Measurements from ENCODE around the gene MEI1. TPM values are rescaled to one million over a fixed set of nuclear protein-coding genes. Genes with fewer than 3 reads are reported as not detected.

MEI1 gene
- total RNA-seq, 1 donor from 2014 or later = 0.64 TPM

DNA sequence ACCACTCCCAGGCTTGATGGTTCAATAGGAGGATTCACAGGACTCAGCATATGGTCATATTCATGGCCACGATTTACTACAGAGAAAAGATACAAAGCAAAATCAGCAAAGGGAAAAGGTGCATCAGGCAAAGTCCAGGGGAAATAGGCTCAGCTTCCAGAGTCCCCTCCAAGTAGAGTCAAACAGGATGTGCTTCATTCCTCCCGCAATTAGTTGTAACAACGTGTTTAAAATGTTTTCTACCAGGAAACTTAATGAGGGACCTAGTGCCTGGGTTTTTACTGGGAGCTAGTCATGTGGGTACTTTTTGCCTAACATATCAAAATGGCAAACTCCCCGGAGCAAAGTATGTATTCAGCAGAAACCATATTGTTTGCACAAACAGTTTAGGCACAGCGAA, 118.7 kb downstream of the MEI1 start:
- Histone ChIP-seq H3K4me3 (ENCODE audit: insufficient read depth, low read depth, low read length) (no peak overlapping the region), H2AFZ (ENCODE audit: low read depth, low read length) (no peak overlapping the region), H3K36me3 (ENCODE audit: insufficient read depth, low read length) (no peaks in the 10 kb centered on the region), H3K9ac (ENCODE audit: low read length) (no peak overlapping the region), H3K79me2 (ENCODE audit: insufficient read depth, low read length) (no peaks in the 10 kb centered on the region), H3K27me3 (ENCODE audit: insufficient read depth, low read length) (no peaks in the 10 kb centered on the region), H3K4me1 (ENCODE audit: insufficient read depth, low read length) (peaks cover 9% of the 10 kb centered on the region), H4K20me1 (ENCODE audit: insufficient read depth, low read length) (no peaks in the 10 kb centered on the region), H3K9me3 (ENCODE audit: insufficient read depth, low read depth, low read length) (no peaks in the 10 kb centered on the region), H3K27ac (ENCODE audit: low read depth, low read length) (no peak overlapping the region), H3K4me2 (ENCODE audit: low read length) (no peak overlapping the region)
- FAIRE-seq (no peak), DNase-seq (ENCODE audit: low read depth) (no peak)
- H3K27ac Mint-ChIP-seq (ENCODE audit: unreplicated experiment) = no peak overlapping the region
- TF ChIP-seq, protein P1, sequence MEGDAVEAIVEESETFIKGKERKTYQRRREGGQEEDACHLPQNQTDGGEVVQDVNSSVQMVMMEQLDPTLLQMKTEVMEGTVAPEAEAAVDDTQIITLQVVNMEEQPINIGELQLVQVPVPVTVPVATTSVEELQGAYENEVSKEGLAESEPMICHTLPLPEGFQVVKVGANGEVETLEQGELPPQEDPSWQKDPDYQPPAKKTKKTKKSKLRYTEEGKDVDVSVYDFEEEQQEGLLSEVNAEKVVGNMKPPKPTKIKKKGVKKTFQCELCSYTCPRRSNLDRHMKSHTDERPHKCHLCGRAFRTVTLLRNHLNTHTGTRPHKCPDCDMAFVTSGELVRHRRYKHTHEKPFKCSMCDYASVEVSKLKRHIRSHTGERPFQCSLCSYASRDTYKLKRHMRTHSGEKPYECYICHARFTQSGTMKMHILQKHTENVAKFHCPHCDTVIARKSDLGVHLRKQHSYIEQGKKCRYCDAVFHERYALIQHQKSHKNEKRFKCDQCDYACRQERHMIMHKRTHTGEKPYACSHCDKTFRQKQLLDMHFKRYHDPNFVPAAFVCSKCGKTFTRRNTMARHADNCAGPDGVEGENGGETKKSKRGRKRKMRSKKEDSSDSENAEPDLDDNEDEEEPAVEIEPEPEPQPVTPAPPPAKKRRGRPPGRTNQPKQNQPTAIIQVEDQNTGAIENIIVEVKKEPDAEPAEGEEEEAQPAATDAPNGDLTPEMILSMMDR (IDR thresholded peaks at IDR 0.05; ENCODE audit: insufficient read depth, low read depth, low read length) = no peak
- TF ChIP-seq EZH2 (IDR thresholded peaks at IDR 0.05; ENCODE audit: insufficient read depth, low read length) = no peak
- peaks cover 9% of the 10 kb centered on the region for H3K4me1 Mint-ChIP-seq (ENCODE audit: low read depth, unreplicated experiment)
- no peaks in the 10 kb centered on the region for H3K9me3 Mint-ChIP-seq (ENCODE audit: unreplicated experiment)
- H3K27me3 Mint-ChIP-seq (ENCODE audit: low read depth, unreplicated experiment) = no peaks in the 10 kb centered on the region
- no peak overlapping the region for H3K4me3 Mint-ChIP-seq (ENCODE audit: unreplicated experiment)
- peaks cover 6% of the 10 kb centered on the region for H3K36me3 Mint-ChIP-seq (ENCODE audit: low read depth, unreplicated experiment)

DNA sequence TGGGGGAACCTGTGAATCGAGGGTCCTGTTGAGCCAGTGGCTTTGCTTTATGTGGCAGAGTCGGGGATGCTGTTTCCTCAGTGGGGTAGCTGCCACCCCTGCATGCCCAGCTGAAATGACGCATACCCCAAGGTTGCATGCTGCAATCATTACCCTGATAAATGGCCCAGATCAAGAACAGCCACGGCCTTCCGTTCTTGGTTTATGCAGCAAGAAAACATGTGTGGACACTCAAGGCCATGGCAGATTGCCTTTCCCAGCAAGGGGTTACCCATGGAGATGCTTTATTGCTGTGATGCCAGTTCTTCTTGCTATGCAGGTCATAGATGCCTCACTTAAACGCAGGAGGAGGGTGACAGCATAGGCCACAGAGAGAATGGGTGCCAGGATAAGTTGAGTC, 119.3 kb downstream of the MEI1 start:
- TF ChIP-seq, protein P1 (IDR thresholded peaks at IDR 0.05; ENCODE audit: insufficient read depth, low read depth, low read length) = no peak
- TF ChIP-seq EZH2 (IDR thresholded peaks at IDR 0.05; ENCODE audit: insufficient read depth, low read length) = no peak
- Mint-ChIP-seq H3K27me3 (ENCODE audit: low read depth, unreplicated experiment) (no peaks in the 10 kb centered on the region), H3K36me3 (ENCODE audit: low read depth, unreplicated experiment) (peaks cover 6% of the 10 kb centered on the region), H3K27ac (ENCODE audit: unreplicated experiment) (no peak overlapping the region), H3K9me3 (ENCODE audit: unreplicated experiment) (no peaks in the 10 kb centered on the region), H3K4me3 (ENCODE audit: unreplicated experiment) (no peak overlapping the region), H3K4me1 (ENCODE audit: low read depth, unreplicated experiment) (peaks cover 10% of the 10 kb centered on the region)
- no peak overlapping the region for H3K4me2 ChIP-seq (ENCODE audit: low read length)
- H3K27me3 ChIP-seq (ENCODE audit: insufficient read depth, low read length) = no peaks in the 10 kb centered on the region
- H3K36me3 ChIP-seq (ENCODE audit: insufficient read depth, low read length) = no peaks in the 10 kb centered on the region
- H3K27ac ChIP-seq (ENCODE audit: low read depth, low read length) = no peak overlapping the region
- H3K9me3 ChIP-seq (ENCODE audit: insufficient read depth, low read depth, low read length) = no peaks in the 10 kb centered on the region
- H2AFZ ChIP-seq (ENCODE audit: low read depth, low read length) = no peak overlapping the region
- DNase-seq (ENCODE audit: low read depth) (no peak), FAIRE-seq (no peak)
- H3K4me3 ChIP-seq (ENCODE audit: insufficient read depth, low read depth, low read length) = no peak overlapping the region
- H3K79me2 ChIP-seq (ENCODE audit: insufficient read depth, low read length) = no peaks in the 10 kb centered on the region
- H4K20me1 ChIP-seq (ENCODE audit: insufficient read depth, low read length) = no peaks in the 10 kb centered on the region
- H3K9ac ChIP-seq (ENCODE audit: low read length) = no peak overlapping the region
- peaks cover 9% of the 10 kb centered on the region for H3K4me1 ChIP-seq (ENCODE audit: insufficient read depth, low read length)

DNA sequence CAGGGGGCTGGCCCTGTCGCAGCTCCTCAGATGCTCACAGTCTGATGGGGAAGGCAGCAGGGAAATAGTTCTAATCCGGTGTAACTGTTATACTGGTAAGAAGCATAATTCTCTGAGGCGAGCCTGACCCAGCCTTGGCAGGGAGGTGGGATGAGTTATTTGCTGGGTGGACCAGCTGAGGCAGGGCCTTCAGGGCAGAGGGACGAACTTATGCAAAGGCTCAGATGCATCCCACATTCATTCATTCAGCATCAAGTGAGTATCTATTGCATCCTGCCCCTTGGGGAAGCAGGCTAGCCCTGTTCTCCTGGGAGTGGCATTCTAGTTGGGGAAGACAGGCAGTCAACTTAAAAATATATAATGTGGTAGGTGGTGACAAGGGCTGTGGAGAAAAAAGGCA, 120.0 kb downstream of the MEI1 start:
- Mint-ChIP-seq H3K27ac (ENCODE audit: unreplicated experiment) (no peak overlapping the region), H3K4me3 (ENCODE audit: unreplicated experiment) (no peak overlapping the region), H3K27me3 (ENCODE audit: low read depth, unreplicated experiment) (no peaks in the 10 kb centered on the region), H3K4me1 (ENCODE audit: low read depth, unreplicated experiment) (peaks cover 17% of the 10 kb centered on the region), H3K36me3 (ENCODE audit: low read depth, unreplicated experiment) (peaks cover 6% of the 10 kb centered on the region), H3K9me3 (ENCODE audit: unreplicated experiment) (no peaks in the 10 kb centered on the region)
- H3K27ac ChIP-seq (ENCODE audit: low read depth, low read length) = no peak overlapping the region
- no peaks in the 10 kb centered on the region for H3K27me3 ChIP-seq (ENCODE audit: insufficient read depth, low read length)
- no peak overlapping the region for H3K4me3 ChIP-seq (ENCODE audit: insufficient read depth, low read depth, low read length)
- no peaks in the 10 kb centered on the region for H3K79me2 ChIP-seq (ENCODE audit: insufficient read depth, low read length)
- H2AFZ ChIP-seq (ENCODE audit: low read depth, low read length) = no peak overlapping the region
- no peak for TF ChIP-seq EZH2 (IDR thresholded peaks at IDR 0.05; ENCODE audit: insufficient read depth, low read length)
- TF ChIP-seq, protein P1 (IDR thresholded peaks at IDR 0.05; ENCODE audit: insufficient read depth, low read depth, low read length) = no peak
- H3K4me1 ChIP-seq (ENCODE audit: insufficient read depth, low read length) = peaks cover 14% of the 10 kb centered on the region
- H3K4me2 ChIP-seq (ENCODE audit: low read length) = no peak overlapping the region
- no peak overlapping the region for H3K9ac ChIP-seq (ENCODE audit: low read length)
- no peak for FAIRE-seq
- no peak for DNase-seq (ENCODE audit: low read depth)
- no peaks in the 10 kb centered on the region for H3K9me3 ChIP-seq (ENCODE audit: insufficient read depth, low read depth, low read length)
- H3K36me3 ChIP-seq (ENCODE audit: insufficient read depth, low read length) = no peaks in the 10 kb centered on the region
- no peaks in the 10 kb centered on the region for H4K20me1 ChIP-seq (ENCODE audit: insufficient read depth, low read length)
